Lung (tissue), 12 donors: ENCODE data around the gene TERB1. TPM values are rescaled to one million over a fixed set of nuclear protein-coding genes. Genes with fewer than 3 reads are reported as not detected.

Source experiments
- ATAC-seq: fragments of 200-7000 bp; cut with Tn5 transposase; one replicate; pipeline ENCODE4 v1.9.1; 2020; ENCODE audit warnings: moderate number of reproducible peaks; ENCODE audit not compliant: insufficient read depth, low FRiP score
- DNase-seq, 3 donors: peaks; one replicate each; pipeline ENCODE4 v3.0.0-alpha.2; 2013 to 2017
- H3K27ac ChIP-seq, 2 donors: one replicate each; pipeline ENCODE4 v1.5.1; 2013; ENCODE audit warnings: mild to moderate bottlenecking in 2 of 2, moderate library complexity in 2 of 2, control low read depth in 1 of 2, inconsistent platforms in 1 of 2, low read depth in 1 of 2, low read length in 1 of 2
- H3K27me3 ChIP-seq, 3 donors: one replicate each; pipeline ENCODE4 v1.5.1; 2013; ENCODE audit warnings: low read length in 2 of 3; ENCODE audit not compliant: control insufficient read depth in 3 of 3, insufficient read depth in 3 of 3
- H3K36me3 ChIP-seq, 4 donors: one replicate each; pipeline ENCODE4 v1.5.1; 2013; ENCODE audit warnings: low read length in 4 of 4, mild to moderate bottlenecking in 1 of 4, moderate library complexity in 1 of 4; ENCODE audit not compliant: control insufficient read depth in 4 of 4, insufficient read depth in 4 of 4
- H3K4me1 ChIP-seq, 5 donors: one replicate each; pipeline ENCODE4 v1.5.1; 2013; ENCODE audit warnings: low read length in 5 of 5, mild to moderate bottlenecking in 2 of 5, moderate library complexity in 1 of 5; ENCODE audit not compliant: control insufficient read depth in 5 of 5, insufficient read depth in 5 of 5
- H3K4me3 ChIP-seq: one replicate; pipeline ENCODE4 v1.5.1; 2013; ENCODE audit warnings: mild to moderate bottlenecking, control low read depth, moderate library complexity
- H3K9ac ChIP-seq, 2 donors: one replicate each; pipeline ENCODE4 v1.5.1; 2013; ENCODE audit warnings: low read length in 2 of 2, control low read depth in 1 of 2; ENCODE audit not compliant: insufficient read depth in 1 of 2
- H3K9me3 ChIP-seq, 4 donors: one replicate each; pipeline ENCODE4 v1.5.1; 2013; ENCODE audit warnings: low read length in 3 of 4, mild to moderate bottlenecking in 1 of 4, moderate library complexity in 1 of 4; ENCODE audit not compliant: control insufficient read depth in 4 of 4, insufficient read depth in 3 of 4
- WGBS, 2 donors: extraction: QIAGEN DNeasy Blood & Tissue Kit; methylation state at CpG; one replicate each; pipeline ENCODE4 v1.1.7; 2013; 5-methylcytosine and 5-hydroxymethylcytosine counted together
- polyA plus RNA-seq, 2 donors: library from polyadenylated mRNA; stranded (reverse); fragments of 200-250 nt; gene quantifications; one replicate each; pipeline ENCODE4 v1.2.1, GENCODE V29; 2013
- total RNA-seq, 2 donors: library from RNA; depleted of rRNA in 1 of 2; stranded (reverse); fragments of >200 nt in 1 of 2; gene quantifications; one replicate each; pipeline ENCODE4 v1.2.1, GENCODE V29; 2014 to 2021
- TF ChIP-seq, protein P1 (sequence below): IDR thresholded peaks from 2 replicates; pipeline ENCODE4 v1.5.1; 2012; ENCODE audit warnings: mild to moderate bottlenecking; ENCODE audit errors: control extremely low read depth, extremely low read depth
- donor health status: control.
- donor health status: control.
- donor health status: Bipolar disorder and iron deficiency.
- donor health status: healthy.
- donor health status: DM: yes; HTN: yes; CAD: no.

The TERB1 gene
- total and polyA plus RNA-seq, 4 donors, result not detected

DNA sequence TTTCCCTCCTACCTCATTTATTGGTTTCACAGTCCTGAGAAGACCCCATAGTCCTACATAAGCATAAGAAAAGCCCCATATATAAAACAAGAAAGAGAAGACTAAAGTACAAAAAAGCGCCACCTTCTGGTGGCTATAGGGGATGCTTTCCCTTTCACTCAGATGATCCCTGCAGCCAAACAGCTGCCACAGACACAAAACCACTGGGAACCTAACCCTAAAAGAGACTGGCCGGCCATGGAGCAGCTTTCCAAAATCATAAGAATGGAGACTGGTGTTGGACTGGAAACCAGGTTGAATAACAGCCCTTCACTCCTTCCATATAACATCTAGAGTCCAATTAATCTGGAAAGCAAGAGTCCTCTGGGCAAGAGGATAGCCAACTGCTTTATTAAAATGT lies 61.4 kb downstream of the TERB1 start:
- TF ChIP-seq, protein P1, sequence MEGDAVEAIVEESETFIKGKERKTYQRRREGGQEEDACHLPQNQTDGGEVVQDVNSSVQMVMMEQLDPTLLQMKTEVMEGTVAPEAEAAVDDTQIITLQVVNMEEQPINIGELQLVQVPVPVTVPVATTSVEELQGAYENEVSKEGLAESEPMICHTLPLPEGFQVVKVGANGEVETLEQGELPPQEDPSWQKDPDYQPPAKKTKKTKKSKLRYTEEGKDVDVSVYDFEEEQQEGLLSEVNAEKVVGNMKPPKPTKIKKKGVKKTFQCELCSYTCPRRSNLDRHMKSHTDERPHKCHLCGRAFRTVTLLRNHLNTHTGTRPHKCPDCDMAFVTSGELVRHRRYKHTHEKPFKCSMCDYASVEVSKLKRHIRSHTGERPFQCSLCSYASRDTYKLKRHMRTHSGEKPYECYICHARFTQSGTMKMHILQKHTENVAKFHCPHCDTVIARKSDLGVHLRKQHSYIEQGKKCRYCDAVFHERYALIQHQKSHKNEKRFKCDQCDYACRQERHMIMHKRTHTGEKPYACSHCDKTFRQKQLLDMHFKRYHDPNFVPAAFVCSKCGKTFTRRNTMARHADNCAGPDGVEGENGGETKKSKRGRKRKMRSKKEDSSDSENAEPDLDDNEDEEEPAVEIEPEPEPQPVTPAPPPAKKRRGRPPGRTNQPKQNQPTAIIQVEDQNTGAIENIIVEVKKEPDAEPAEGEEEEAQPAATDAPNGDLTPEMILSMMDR, result peak; percentile 12
- 53 to 56% methylated on average over 2 of the region's 2 CpGs for WGBS, 2 donors
- ATAC-seq (no peak), DNase-seq (peak in 2 of 3 donors; percentile 25 to 35)
- no peaks in the 10 kb centered on the region for H3K27me3 ChIP-seq
- H3K27ac ChIP-seq, result peak overlapping the region; percentile 76 to 87
- H3K9me3 ChIP-seq, result no peaks in the 10 kb centered on the region
- H3K36me3 ChIP-seq, result peaks cover 19 to 63% (median 37%) of the 10 kb centered on the region in 4 donors
- no peak overlapping the region for H3K9ac ChIP-seq
- no peak overlapping the region for H3K4me3 ChIP-seq
- peaks cover 0 to 23% (median 13%) of the 10 kb centered on the region in 5 donors for H3K4me1 ChIP-seq

DNA sequence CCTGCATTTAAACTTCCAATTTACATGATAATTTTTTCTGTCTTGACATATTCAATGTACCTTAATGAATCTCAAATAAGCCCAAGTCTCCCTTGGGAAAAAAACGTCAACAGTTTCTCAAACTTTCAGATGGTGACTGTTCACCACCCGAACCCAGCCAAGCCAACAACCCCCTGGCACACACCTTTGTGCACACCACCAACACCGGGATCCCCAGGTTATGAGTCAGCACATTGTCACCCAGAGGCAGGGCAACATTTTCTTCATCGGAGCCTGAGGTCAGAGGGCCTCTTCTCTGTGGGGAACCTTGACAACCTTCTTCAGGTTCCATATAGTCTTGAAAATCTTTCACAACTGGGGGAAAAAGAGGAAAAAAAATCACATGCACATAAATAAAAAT lies 65.5 kb downstream of the TERB1 start:
- peaks cover 25 to 72% (median 46%) of the 10 kb centered on the region in 4 donors for H3K36me3 ChIP-seq
- H3K9ac ChIP-seq, result no peak overlapping the region
- peaks cover 0 to 9% (median 5%) of the 10 kb centered on the region in 5 donors for H3K4me1 ChIP-seq
- ATAC-seq (no peak), DNase-seq (no peak)
- TF ChIP-seq, protein P1, result no peak
- 91 to 92% methylated on average over 4 of the region's 4 CpGs for WGBS, 2 donors
- no peak overlapping the region for H3K4me3 ChIP-seq
- no peaks in the 10 kb centered on the region for H3K9me3 ChIP-seq
- no peaks in the 10 kb centered on the region for H3K27me3 ChIP-seq
- H3K27ac ChIP-seq, result no peak overlapping the region

DNA sequence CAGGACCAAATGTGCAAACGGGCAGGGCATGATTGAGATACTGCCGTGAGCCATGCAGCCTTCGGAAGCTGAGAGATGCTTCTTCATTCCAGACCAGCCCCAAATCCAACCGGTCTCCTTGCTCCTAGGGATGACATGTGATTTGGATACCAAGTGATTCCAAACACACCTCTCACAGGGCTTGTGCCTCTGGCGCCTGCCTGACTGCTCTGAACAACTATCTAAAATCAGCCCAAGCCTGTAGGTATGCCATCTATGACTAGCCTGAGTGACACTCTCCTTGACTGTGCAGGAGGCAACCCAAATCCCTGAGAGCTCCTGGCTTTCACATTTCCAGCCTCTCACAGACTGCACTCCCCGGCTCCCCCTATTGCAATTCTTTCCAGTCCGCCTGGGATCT lies 70.3 kb downstream of the TERB1 start:
- H3K9me3 ChIP-seq, result no peaks in the 10 kb centered on the region
- H3K9ac ChIP-seq, result no peak overlapping the region
- peaks cover 43 to 79% (median 52%) of the 10 kb centered on the region in 4 donors for H3K36me3 ChIP-seq
- ATAC-seq (no peak), DNase-seq (no peak)
- H3K4me1 ChIP-seq, result peaks cover 0 to 3% (median 0%) of the 10 kb centered on the region in 5 donors
- no peak overlapping the region for H3K27ac ChIP-seq
- 91% methylated on average over 7 of the region's 7 CpGs for WGBS, 2 donors
- no peaks in the 10 kb centered on the region for H3K27me3 ChIP-seq
- H3K4me3 ChIP-seq, result no peak overlapping the region
- TF ChIP-seq, protein P1, result no peak

DNA sequence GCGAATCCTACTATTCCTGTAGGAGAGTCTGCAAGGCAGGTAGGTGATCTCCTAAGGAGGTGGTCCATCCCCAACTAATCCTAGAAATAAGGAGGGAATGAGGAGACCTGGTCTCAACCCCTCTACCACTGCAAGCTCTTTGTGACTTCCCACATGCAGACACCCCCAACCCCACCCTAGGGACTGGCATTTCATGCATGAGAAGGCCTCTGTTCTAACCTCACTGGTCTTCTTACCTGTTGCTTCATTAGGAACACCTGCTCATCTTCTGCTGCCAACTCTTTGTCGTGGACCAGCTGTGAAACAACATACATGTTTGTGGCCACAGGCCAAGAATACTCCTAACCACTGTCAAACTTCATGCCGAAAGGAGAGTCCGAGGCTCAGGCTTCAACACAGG lies 72.6 kb downstream of the TERB1 start:
- no peak overlapping the region for H3K9ac ChIP-seq
- no peak overlapping the region for H3K4me3 ChIP-seq
- H3K4me1 ChIP-seq, result peaks cover 0 to 3% (median 0%) of the 10 kb centered on the region in 5 donors
- TF ChIP-seq, protein P1, result no peak
- ATAC-seq (no peak), DNase-seq (no peak)
- WGBS, 2 donors, result 57 to 68% methylated on average over 4 of the region's 4 CpGs
- H3K36me3 ChIP-seq, result peaks cover 48 to 77% (median 56%) of the 10 kb centered on the region in 4 donors
- no peak overlapping the region for H3K27ac ChIP-seq
- no peaks in the 10 kb centered on the region for H3K9me3 ChIP-seq
- no peaks in the 10 kb centered on the region for H3K27me3 ChIP-seq
